Measurements from ENCODE around the gene MAP3K2. TPM values are rescaled to one million over a fixed set of nuclear protein-coding genes. Genes with fewer than 3 reads are reported as not detected.

Gene MAP3K2
- total and polyA plus RNA-seq, 2 donors (not counting 3 experiments of a cell fraction or from before 2014, with no cell fraction given), result 3.4 to 25.7 TPM

DNA sequence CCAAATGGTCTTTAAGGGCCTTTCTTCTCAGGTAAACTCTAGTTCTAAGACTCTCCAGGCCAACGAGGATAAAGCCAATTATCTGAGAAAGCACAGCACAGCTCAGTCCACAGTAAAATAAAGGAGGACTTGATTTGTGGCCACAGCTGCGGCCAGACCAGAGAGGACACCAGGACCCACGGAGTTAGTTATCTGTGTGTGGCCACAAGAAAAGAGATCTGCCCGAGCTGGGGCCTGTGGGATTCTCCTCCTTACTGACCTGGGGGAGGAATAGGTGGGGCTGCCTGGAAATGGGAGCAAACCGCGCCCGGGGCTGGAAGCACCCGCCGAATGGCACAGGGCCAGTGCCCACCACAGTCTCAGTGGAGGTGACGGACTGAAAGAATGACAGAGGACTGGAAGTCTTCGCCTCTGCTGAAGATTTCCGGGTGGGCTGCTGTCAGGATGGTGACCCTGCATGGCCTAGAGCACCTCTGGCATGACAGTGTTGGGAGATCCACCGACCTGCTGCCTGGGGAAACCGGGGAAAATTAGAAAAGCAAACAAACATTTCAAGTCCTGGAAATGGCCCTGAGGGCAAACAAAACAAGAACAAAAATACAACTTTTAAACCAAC lies 43.7 kb upstream of the MAP3K2 start:
- Histone ChIP-seq H3K9me3 (replicated peaks; ENCODE audit: control insufficient read depth, insufficient read depth, low read length) (no peaks in the 10 kb centered on the region), H4K20me1 (replicated peaks; ENCODE audit: control insufficient read depth, extremely low read depth, insufficient read depth, low read length) (no peaks in the 10 kb centered on the region), H3K4me3 (replicated peaks in 1 of 3; ENCODE audit: insufficient read depth in 1 of 3, low read depth in 1 of 3, low read length in 3 of 3) (no peak overlapping the region), H3K27ac (ENCODE audit: insufficient read depth, low read depth, low read length) (no peak overlapping the region), H3K4me1 (ENCODE audit: control insufficient read depth, extremely low read depth, insufficient read depth, low read length) (no peaks in the 10 kb centered on the region), H3K27me3 (ENCODE audit: control insufficient read depth in 2 of 2, insufficient read depth in 2 of 2, low read length in 2 of 2) (no peaks in the 10 kb centered on the region), H3K9ac (replicated peaks; ENCODE audit: extremely low read depth, insufficient read depth, low read length) (no peak overlapping the region), H3K36me3 (ENCODE audit: control insufficient read depth in 2 of 2, extremely low read depth in 1 of 2, insufficient read depth in 2 of 2, low read length in 2 of 2) (no peaks in the 10 kb centered on the region), H3K9me1 (replicated peaks; ENCODE audit: control insufficient read depth, extremely low read depth, insufficient read depth, low read length) (no peaks in the 10 kb centered on the region), H3K79me2 (ENCODE audit: control insufficient read depth, insufficient read depth, low read length) (no peaks in the 10 kb centered on the region), H3K4me2 (ENCODE audit: insufficient read depth, low read length) (no peak overlapping the region), H2AFZ (ENCODE audit: low read depth, low read length) (no peak overlapping the region)
- ChIA-PET POLR2A (no interaction called here), CTCF (no interaction called here)
- DNase-seq (ENCODE audit: low read depth, low spot score), result no peak
- FAIRE-seq, result no peak
- intact Hi-C loops (cut with micrococcal nuclease), result no loop called here
- TF ChIP-seq CTCF (IDR thresholded peaks at IDR 0.05; ENCODE audit: extremely low read depth in 1 of 2, insufficient read depth in 1 of 2, low read depth in 1 of 2, low read length in 2 of 2) (no peak), POLR2A (IDR thresholded peaks at IDR 0.05; ENCODE audit: low read depth, low read length) (no peak), EZH2 (IDR thresholded peaks at IDR 0.05; ENCODE audit: borderline replicate concordance, low read depth, low read length, severe bottlenecking) (no peak), GATA2 (IDR thresholded peaks at IDR 0.05; ENCODE audit: insufficient read depth, insufficient read length, low read depth, low read length) (no peak), JUN (IDR thresholded peaks at IDR 0.05; ENCODE audit: borderline replicate concordance, insufficient read depth, insufficient read length, low read depth) (no peak), FOS (IDR thresholded peaks at IDR 0.05; ENCODE audit: borderline replicate concordance, insufficient read depth, low read length) (no peak), MYC (IDR thresholded peaks at IDR 0.05; ENCODE audit: low read depth, low read length) (no peak), POLR2AphosphoS5 (IDR thresholded peaks at IDR 0.05; ENCODE audit: insufficient read depth, low read depth, low read length) (no peak)
- TF ChIP-seq, protein P1, sequence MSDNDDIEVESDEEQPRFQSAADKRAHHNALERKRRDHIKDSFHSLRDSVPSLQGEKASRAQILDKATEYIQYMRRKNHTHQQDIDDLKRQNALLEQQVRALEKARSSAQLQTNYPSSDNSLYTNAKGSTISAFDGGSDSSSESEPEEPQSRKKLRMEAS (IDR thresholded peaks at IDR 0.05; ENCODE audit: insufficient read depth, insufficient read length), result no peak
- dilution Hi-C loops (cut with MboI; ENCODE audit: extremely low pct_ligation_motif_present, low sequenced_read_pairs), result no loop called here
- no TSS peak for BruUV-seq (replicated peaks)
